Measurements from ENCODE around the gene HSP90AB1. TPM values are rescaled to one million over a fixed set of nuclear protein-coding genes. Genes with fewer than 3 reads are reported as not detected.

Gene HSP90AB1
- total RNA-seq, 1 experiment from 2014 or later, result 5,432 TPM

- Histone ChIP-seq H3K27me3 (no peaks in the 10 kb centered on the region), H3K4me3 (peak overlapping the region; percentile 100), H3K36me3 (peaks cover 42% of the 10 kb centered on the region), H3K9me3 (no peaks in the 10 kb centered on the region)
- DNase-seq, result peak; percentile 100
Measured at GRCh38 chr6:44245912-44246662, 814 bp upstream of the HSP90AB1 start.

- H3K9me3 ChIP-seq, result no peaks in the 10 kb centered on the region
- peak; percentile 96 for DNase-seq
Measured at GRCh38 chr6:44247338-44248302, 719 bp downstream of the HSP90AB1 start.

DNA sequence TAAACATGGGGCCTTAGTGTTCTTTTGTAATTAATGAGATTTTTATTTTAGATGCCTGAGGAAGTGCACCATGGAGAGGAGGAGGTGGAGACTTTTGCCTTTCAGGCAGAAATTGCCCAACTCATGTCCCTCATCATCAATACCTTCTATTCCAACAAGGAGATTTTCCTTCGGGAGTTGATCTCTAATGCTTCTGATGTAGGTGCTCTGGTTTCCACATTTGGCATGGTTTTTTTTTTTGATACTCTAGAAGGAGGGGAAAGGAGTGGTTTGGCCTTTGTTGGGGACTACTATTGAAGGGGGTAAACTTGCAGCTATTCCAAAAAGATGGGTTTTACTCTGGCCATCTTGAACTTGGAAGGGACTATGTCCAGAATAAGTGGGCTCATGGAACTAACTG, 1.7 kb downstream of the HSP90AB1 start:
- no peak for DNase-seq
- peak overlapping the region; percentile 100 for H3K4me3 ChIP-seq
- no peaks in the 10 kb centered on the region for H3K27me3 ChIP-seq
- H3K36me3 ChIP-seq, result peaks cover 67% of the 10 kb centered on the region
- H3K9me3 ChIP-seq, result no peaks in the 10 kb centered on the region

More at GRCh38 chr6:44247338-44248302, 719 bp downstream of the HSP90AB1 start:
- Histone ChIP-seq H3K27me3 (no peaks in the 10 kb centered on the region), H3K36me3 (peaks cover 57% of the 10 kb centered on the region), H3K4me3 (peak overlapping the region; percentile 100)

DNA sequence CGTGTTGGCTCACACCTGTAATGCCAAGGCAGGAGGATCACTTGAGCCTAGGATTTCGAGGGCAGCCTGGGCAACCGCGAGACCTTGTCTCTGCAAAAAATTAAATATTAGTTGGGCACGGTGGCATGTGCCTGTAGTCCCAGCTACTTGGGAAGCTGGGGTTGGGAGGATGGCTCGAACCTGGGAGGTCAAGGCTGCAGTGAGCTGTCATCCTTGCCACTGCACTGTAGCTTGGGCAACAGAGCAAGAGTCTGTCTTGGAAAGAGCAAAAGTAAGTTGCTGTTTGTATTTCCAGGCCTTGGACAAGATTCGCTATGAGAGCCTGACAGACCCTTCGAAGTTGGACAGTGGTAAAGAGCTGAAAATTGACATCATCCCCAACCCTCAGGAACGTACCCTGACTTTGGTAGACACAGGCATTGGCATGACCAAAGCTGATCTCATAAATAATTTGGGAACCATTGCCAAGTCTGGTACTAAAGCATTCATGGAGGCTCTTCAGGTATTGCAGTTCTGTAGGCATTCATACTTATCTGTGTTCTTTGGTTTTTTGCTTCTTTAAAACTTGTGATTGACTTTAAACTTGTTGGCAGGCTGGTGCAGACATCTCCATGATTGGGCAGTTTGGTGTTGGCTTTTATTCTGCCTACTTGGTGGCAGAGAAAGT, 2.3 kb downstream of the HSP90AB1 start:
- Histone ChIP-seq H3K36me3 (peaks cover 73% of the 10 kb centered on the region), H3K4me3 (peak overlapping the region; percentile 100), H3K9me3 (no peaks in the 10 kb centered on the region), H3K27me3 (no peaks in the 10 kb centered on the region)
- no peak for DNase-seq

DNA sequence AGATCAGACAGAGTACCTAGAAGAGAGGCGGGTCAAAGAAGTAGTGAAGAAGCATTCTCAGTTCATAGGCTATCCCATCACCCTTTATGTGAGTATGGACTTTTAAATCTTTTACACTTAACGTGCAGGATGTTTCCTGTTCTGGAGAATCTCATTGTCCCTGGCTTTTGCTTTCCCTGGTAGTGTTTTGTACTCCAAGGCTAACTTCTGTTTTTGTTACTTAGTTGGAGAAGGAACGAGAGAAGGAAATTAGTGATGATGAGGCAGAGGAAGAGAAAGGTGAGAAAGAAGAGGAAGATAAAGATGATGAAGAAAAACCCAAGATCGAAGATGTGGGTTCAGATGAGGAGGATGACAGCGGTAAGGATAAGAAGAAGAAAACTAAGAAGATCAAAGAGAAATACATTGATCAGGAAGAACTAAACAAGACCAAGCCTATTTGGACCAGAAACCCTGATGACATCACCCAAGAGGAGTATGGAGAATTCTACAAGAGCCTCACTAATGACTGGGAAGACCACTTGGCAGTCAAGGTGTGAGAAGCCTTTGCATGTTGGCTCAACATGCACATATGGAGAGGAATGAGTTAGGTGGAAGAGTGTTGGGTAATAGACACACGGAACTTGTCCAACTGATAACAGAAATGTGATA, 3.3 kb downstream of the HSP90AB1 start:
- H3K9me3 ChIP-seq, result no peaks in the 10 kb centered on the region
- peaks cover 83% of the 10 kb centered on the region for H3K36me3 ChIP-seq
- H3K27me3 ChIP-seq, result no peaks in the 10 kb centered on the region
- H3K4me3 ChIP-seq, result peak overlapping the region; percentile 100
- DNase-seq, result no peak

- no peak for DNase-seq
- H3K9me3 ChIP-seq, result no peaks in the 10 kb centered on the region
Measured at GRCh38 chr6:44250718-44251123, 3.8 kb downstream of the HSP90AB1 start.

GRCh38 chr6:44251576-44252524, 4.9 kb downstream of the HSP90AB1 start:
- no peaks in the 10 kb centered on the region for H3K27me3 ChIP-seq
- no peak for DNase-seq
- no peak overlapping the region for H3K4me3 ChIP-seq
- H3K9me3 ChIP-seq, result no peaks in the 10 kb centered on the region
- peaks cover 99% of the 10 kb centered on the region for H3K36me3 ChIP-seq

More at GRCh38 chr6:44250718-44251123, 3.8 kb downstream of the HSP90AB1 start:
- Histone ChIP-seq H3K36me3 (peaks cover 88% of the 10 kb centered on the region), H3K4me3 (peak overlapping the region; percentile 3), H3K27me3 (no peaks in the 10 kb centered on the region)

DNA sequence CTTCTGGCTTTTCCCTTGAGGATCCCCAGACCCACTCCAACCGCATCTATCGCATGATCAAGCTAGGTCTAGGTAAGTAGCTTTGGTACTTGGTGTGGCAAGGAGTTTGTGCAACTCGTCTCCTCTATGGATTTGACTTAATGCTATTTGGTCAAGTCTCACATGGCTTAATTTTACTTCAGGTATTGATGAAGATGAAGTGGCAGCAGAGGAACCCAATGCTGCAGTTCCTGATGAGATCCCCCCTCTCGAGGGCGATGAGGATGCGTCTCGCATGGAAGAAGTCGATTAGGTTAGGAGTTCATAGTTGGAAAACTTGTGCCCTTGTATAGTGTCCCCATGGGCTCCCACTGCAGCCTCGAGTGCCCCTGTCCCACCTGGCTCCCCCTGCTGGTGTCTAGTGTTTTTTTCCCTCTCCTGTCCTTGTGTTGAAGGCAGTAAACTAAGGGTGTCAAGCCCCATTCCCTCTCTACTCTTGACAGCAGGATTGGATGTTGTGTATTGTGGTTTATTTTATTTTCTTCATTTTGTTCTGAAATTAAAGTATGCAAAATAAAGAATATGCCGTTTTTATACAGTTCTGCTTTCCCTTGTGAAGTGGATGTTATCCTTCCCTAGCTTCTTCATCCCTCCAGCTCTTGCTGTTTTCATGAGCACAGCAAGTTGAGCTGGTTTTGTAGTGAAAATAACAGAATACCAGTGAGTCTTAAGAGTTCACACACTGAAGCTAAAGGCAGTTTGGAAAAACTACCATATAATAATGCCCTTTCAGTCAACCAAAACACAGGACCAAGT, 6.6 kb downstream of the HSP90AB1 start:
- Histone ChIP-seq H3K27me3 (no peaks in the 10 kb centered on the region), H3K4me3 (no peak overlapping the region), H3K36me3 (peaks cover 87% of the 10 kb centered on the region), H3K9me3 (no peaks in the 10 kb centered on the region)
- DNase-seq, result peak; percentile 89

GRCh38 chr6:44254191-44255104, 7.5 kb downstream of the HSP90AB1 start:
- peak; percentile 74 for DNase-seq
- no peaks in the 10 kb centered on the region for H3K9me3 ChIP-seq
- H3K36me3 ChIP-seq, result peaks cover 80% of the 10 kb centered on the region
- H3K4me3 ChIP-seq, result no peak overlapping the region; the same call in 1 of the 2 replicates
- H3K27me3 ChIP-seq, result no peaks in the 10 kb centered on the region

DNA sequence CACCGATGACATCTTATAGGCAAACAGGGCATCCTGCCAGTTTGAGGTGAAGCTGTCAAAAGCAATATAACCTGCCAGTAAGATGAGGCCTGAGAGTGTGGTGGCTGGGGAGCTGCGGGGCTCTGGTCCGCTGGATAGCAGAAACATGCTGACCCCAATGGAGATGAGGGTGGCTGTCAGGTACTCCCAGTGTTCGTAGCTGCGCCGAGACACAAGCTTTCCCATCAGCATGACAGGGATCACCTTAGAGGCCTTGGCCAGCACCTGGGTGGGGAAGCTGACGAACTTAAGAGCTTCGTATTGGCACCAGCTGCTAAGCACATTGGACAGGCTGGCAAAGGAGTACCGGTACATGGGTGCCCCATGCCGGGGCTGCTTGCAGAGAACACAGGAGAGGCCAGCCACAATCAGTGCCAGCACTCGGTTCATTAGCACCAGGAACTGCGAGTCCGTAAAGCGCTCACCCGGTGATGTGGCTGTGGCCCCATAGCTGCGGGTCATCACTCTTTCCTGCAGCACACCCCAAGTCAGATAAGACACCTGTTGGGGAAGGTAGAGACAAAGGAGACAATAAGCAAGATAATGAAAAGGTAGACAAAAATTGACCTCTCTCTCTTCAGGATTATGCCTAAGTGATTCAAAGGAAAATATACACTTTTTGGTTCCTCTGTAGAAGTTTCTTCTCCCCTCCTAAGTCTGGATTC, 8.4 kb downstream of the HSP90AB1 start:
- peak; percentile 73 for DNase-seq
- Histone ChIP-seq H3K9me3 (no peaks in the 10 kb centered on the region), H3K36me3 (peaks cover 80% of the 10 kb centered on the region), H3K4me3 (peak overlapping the region; percentile 96), H3K27me3 (no peaks in the 10 kb centered on the region)

- Histone ChIP-seq H3K36me3 (peaks cover 73% of the 10 kb centered on the region), H3K9me3 (no peaks in the 10 kb centered on the region), H3K4me3 (peak overlapping the region; percentile 96), H3K27me3 (no peaks in the 10 kb centered on the region)
- peak; percentile 73 for DNase-seq
Measured at GRCh38 chr6:44255871-44256774, 9.2 kb downstream of the HSP90AB1 start.

DNA sequence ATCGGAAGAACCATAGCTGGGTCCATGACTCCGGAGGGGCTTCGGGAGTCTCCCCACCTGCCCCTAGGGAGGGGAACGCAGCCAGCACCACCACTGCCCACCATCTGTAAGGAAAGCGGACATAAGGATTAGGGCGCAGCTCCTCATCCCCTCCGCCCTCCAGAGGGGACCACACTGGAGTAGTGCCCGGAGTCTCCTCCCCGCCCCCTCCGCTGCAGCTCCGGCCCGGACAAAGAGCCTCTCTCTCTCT, 9.8 kb downstream of the HSP90AB1 start:
- H3K4me3 ChIP-seq, result peak overlapping the region; percentile 96
- no peak for DNase-seq
- no peaks in the 10 kb centered on the region for H3K9me3 ChIP-seq
- H3K27me3 ChIP-seq, result no peaks in the 10 kb centered on the region
- peaks cover 73% of the 10 kb centered on the region for H3K36me3 ChIP-seq
